Measurements from ENCODE around the gene DDHD1.

DDHD1 gene

DNA sequence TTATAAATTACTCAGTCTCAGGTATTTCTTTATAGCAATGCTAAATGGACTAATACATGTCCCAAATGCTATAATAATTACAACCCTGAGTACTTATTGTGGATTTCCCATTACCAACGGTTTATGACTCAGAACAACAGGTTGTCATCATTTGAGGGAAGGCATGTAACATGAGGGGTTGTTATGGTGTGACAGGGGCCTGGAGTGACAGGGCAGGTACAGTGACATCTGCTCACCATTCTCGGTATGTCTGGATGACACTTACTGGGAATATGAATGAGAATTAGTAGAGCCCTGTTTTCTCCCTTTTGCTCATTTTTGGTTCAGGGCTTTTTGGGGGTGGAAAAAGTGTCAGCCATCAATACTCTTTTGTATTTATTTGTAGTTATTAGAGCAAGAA is 166.1 kb downstream of the DDHD1 start:
- no peak for DNase-seq

All from SW 1271 (cell line).